ENCODE data around the gene NTSR1. TPM values are rescaled to one million over a fixed set of nuclear protein-coding genes. Genes with fewer than 3 reads are reported as not detected.

The NTSR1 gene
- total RNA-seq, 4 donors from 2014 or later, result 0.67 TPM; not detected in 3

GRCh38 chr20:62741701-62742491 lies 33.3 kb downstream of the NTSR1 start:
- 83 to 91% methylated on average over 14 to 18 of the region's 18 CpGs for WGBS, 2 donors
- Histone ChIP-seq H3K9me3 (no peaks in the 10 kb centered on the region), H3K36me3 (no peaks in the 10 kb centered on the region), H3K27ac (no peak overlapping the region), H3K4me1 (no peaks in the 10 kb centered on the region), H3K27me3 (no peaks in the 10 kb centered on the region), H3K4me3 (replicated peaks in 1 of 3) (no peak overlapping the region)
- DNase-seq, result no peak
- TF ChIP-seq POLR2A (IDR thresholded peaks at IDR 0.05), result no peak
- intact Hi-C loops (cut with DNase I), result no loop called here

DNA sequence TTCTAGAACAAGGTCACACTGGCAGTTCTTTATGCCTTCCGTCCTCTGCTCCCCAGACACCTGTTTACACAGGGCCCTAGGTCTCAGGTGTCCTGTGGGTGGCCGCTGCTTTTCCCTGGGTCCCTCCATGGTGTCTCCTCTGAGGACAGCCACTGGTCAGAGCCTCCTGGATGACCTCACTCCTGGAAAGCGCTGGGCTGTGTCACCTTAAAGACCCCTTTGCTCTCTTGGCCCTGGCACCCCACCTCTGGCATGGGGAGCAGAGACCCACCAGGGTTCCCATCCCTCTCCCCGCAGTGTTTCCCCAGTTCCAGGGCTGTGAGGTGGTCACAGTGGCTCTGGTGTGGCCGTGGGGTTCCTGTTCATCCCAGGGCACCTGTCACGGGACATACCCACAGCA lies 33.9 kb downstream of the NTSR1 start:
- no peaks in the 10 kb centered on the region for H3K36me3 ChIP-seq
- intact Hi-C loops (cut with DNase I), result no loop called here
- no peaks in the 10 kb centered on the region for H3K4me1 ChIP-seq
- H3K9me3 ChIP-seq, result no peaks in the 10 kb centered on the region
- no peaks in the 10 kb centered on the region for H3K27me3 ChIP-seq
- WGBS, 2 donors, result 89 to 95% methylated on average over 6 of the region's 6 CpGs
- DNase-seq, result no peak
- TF ChIP-seq POLR2A (IDR thresholded peaks at IDR 0.05), result no peak
- TF ChIP-seq, protein P1, sequence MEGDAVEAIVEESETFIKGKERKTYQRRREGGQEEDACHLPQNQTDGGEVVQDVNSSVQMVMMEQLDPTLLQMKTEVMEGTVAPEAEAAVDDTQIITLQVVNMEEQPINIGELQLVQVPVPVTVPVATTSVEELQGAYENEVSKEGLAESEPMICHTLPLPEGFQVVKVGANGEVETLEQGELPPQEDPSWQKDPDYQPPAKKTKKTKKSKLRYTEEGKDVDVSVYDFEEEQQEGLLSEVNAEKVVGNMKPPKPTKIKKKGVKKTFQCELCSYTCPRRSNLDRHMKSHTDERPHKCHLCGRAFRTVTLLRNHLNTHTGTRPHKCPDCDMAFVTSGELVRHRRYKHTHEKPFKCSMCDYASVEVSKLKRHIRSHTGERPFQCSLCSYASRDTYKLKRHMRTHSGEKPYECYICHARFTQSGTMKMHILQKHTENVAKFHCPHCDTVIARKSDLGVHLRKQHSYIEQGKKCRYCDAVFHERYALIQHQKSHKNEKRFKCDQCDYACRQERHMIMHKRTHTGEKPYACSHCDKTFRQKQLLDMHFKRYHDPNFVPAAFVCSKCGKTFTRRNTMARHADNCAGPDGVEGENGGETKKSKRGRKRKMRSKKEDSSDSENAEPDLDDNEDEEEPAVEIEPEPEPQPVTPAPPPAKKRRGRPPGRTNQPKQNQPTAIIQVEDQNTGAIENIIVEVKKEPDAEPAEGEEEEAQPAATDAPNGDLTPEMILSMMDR (IDR thresholded peaks at IDR 0.05), result no peak
- no peak overlapping the region for H3K4me3 ChIP-seq (replicated peaks in 1 of 3)
- no peak overlapping the region for H3K27ac ChIP-seq

GRCh38 chr20:62742979-62743776 lies 34.5 kb downstream of the NTSR1 start:
- Histone ChIP-seq H3K36me3 (no peaks in the 10 kb centered on the region), H3K9me3 (no peaks in the 10 kb centered on the region), H3K27me3 (no peaks in the 10 kb centered on the region), H3K4me1 (no peaks in the 10 kb centered on the region), H3K4me3 (replicated peaks in 1 of 3) (no peak overlapping the region), H3K27ac (no peak overlapping the region)
- TF ChIP-seq POLR2A (IDR thresholded peaks at IDR 0.05), result no peak
- 88 to 100% methylated on average over 6 to 15 of the region's 21 CpGs for WGBS, 2 donors
- peak in 1 of 2 donors; percentile 0 for DNase-seq
- intact Hi-C loops (cut with DNase I), result no loop called here

DNA sequence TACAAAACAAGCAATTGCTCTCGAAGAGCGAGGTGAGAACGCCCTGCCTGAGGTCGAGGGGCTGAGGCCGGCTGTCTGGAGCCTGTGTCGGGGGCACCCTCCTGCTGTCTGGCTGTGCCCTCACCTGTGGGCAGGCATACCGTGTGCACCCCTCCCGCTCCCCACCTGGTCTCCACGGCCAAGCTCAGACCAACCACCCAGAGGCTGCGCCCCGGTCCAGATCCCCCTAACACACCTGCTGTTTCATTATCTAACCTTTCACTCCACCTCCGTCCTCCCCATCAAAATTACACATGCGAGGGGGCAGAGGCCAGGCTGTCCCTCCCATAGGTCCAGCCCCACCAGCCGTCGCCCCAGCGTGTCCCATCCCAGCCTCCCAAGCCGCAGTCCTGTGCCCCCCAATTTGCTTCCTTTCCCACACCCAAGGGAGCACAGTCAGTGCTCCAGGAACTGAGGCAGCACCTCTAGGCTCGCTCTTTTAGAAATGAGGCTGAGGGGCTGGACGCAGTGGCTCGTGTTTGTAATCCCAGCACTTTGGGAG lies 35.2 kb downstream of the NTSR1 start:
- WGBS, 2 donors, result 85 to 87% methylated on average over 19 to 20 of the region's 20 CpGs

GRCh38 chr20:62744741-62745191 lies 36.1 kb downstream of the NTSR1 start:
- peak in 1 of 2 donors; percentile 1 for DNase-seq
- Histone ChIP-seq H3K27me3 (no peaks in the 10 kb centered on the region), H3K36me3 (no peaks in the 10 kb centered on the region), H3K4me1 (no peaks in the 10 kb centered on the region), H3K9me3 (no peaks in the 10 kb centered on the region), H3K4me3 (replicated peaks in 1 of 3) (no peak overlapping the region), H3K27ac (no peak overlapping the region)
- intact Hi-C loops (cut with DNase I), result no loop called here
- TF ChIP-seq POLR2A (IDR thresholded peaks at IDR 0.05), result no peak
- TF ChIP-seq, protein P1 (IDR thresholded peaks at IDR 0.05), result no peak
- 46 to 55% methylated on average over 5 to 6 of the region's 6 CpGs for WGBS, 2 donors

More for the DNA sequence above, 35.2 kb downstream of the NTSR1 start:
- no peaks in the 10 kb centered on the region for H3K36me3 ChIP-seq
- H3K9me3 ChIP-seq, result no peaks in the 10 kb centered on the region
- no peaks in the 10 kb centered on the region for H3K4me1 ChIP-seq
- no peaks in the 10 kb centered on the region for H3K27me3 ChIP-seq
- DNase-seq, result no peak
- intact Hi-C loops (cut with DNase I), result no loop called here
- TF ChIP-seq, protein P1 (IDR thresholded peaks at IDR 0.05), result no peak
- TF ChIP-seq POLR2A (IDR thresholded peaks at IDR 0.05), result no peak
- H3K27ac ChIP-seq, result no peak overlapping the region
- H3K4me3 ChIP-seq (replicated peaks in 1 of 3), result no peak overlapping the region
